CD14-positive monocyte (primary cell): ENCODE data around the gene KDM2A. TPM values are rescaled to one million over a fixed set of nuclear protein-coding genes. Genes with fewer than 3 reads are reported as not detected.
A peak's percentile ranks its signal among the peaks of the same experiment; 100 is the strongest.

Source experiments
- DNase-seq, 3 donors: peaks; one replicate each; pipeline ENCODE4 v3.0.0-alpha.2; 2011 to 2022
- H2AFZ ChIP-seq: 2 replicates; pipeline ENCODE4 v1.6.0; 2012; ENCODE audit warnings: mild to moderate bottlenecking, low read depth, low read length, inconsistent platforms; ENCODE audit not compliant: insufficient read depth, poor library complexity, severe bottlenecking
- H3K27ac ChIP-seq, 2 donors: 1 replicate in 1 of 2; 2 replicates in 1 of 2; pipeline ENCODE4 v1.5.1; 2012 to 2013; ENCODE audit warnings: low read length in 2 of 2, control low read depth in 1 of 2, inconsistent platforms in 1 of 2, low read depth in 1 of 2, mild to moderate bottlenecking in 1 of 2
- H3K27me3 ChIP-seq, 2 donors: one replicate each; pipeline versions ENCODE4 v1.6.0 to v1.6.1; 2011 to 2013; ENCODE audit warnings: low read length in 2 of 2; ENCODE audit not compliant: control insufficient read depth in 2 of 2, insufficient read depth in 2 of 2
- H3K36me3 ChIP-seq, 2 donors: replicated peaks in 1 of 2; 1 replicate in 1 of 2; 2 replicates in 1 of 2; pipeline versions ENCODE4 v1.5.1 to v1.6.1; 2012 to 2013; ENCODE audit warnings: low read length in 2 of 2, control low read depth in 1 of 2, inconsistent platforms in 1 of 2, mild to moderate bottlenecking in 1 of 2; ENCODE audit not compliant: insufficient read depth in 2 of 2, control insufficient read depth in 1 of 2
- H3K4me1 ChIP-seq, 2 donors: 1 replicate in 1 of 2; 2 replicates in 1 of 2; pipeline versions ENCODE4 v1.5.1 to v1.6.1; 2012 to 2013; ENCODE audit warnings: low read length in 2 of 2, control low read depth in 1 of 2, inconsistent platforms in 1 of 2, mild to moderate bottlenecking in 1 of 2, moderate library complexity in 1 of 2; ENCODE audit not compliant: insufficient read depth in 2 of 2, control insufficient read depth in 1 of 2
- H3K4me2 ChIP-seq: replicated peaks from 2 replicates; pipeline ENCODE3; 2012; ENCODE audit warnings: low read length, moderate library complexity, mild to moderate bottlenecking; ENCODE audit not compliant: poor library complexity, severe bottlenecking; ENCODE audit errors: extremely low read depth
- H3K4me3 ChIP-seq, 3 experiments: fragments of 200-600 bp in 1 of 3; sonication (generic) in 1 of 3; replicated peaks in 1 of 3; 1 replicate in 2 of 3; 2 replicates in 1 of 3; pipeline ENCODE4 v1.5.1; 2011 to 2013; ENCODE audit warnings: low read length in 3 of 3, mild to moderate bottlenecking in 3 of 3, control low read depth in 2 of 3, low read depth in 2 of 3, inconsistent platforms in 1 of 3, moderate library complexity in 1 of 3
- H3K79me2 ChIP-seq: 2 replicates; pipeline ENCODE4 v1.6.0; 2012; ENCODE audit warnings: mild to moderate bottlenecking, control low read depth, inconsistent platforms, low read length, moderate library complexity; ENCODE audit not compliant: insufficient read depth
- H3K9ac ChIP-seq: 2 replicates; pipeline ENCODE4 v1.6.0; 2017; ENCODE audit warnings: low read length, mild to moderate bottlenecking; ENCODE audit not compliant: insufficient read depth, poor library complexity, severe bottlenecking
- H3K9me3 ChIP-seq, 2 donors: replicated peaks in 1 of 2; 1 replicate in 1 of 2; 2 replicates in 1 of 2; pipeline versions ENCODE4 v1.5.1 to v1.6.1; 2012 to 2013; ENCODE audit warnings: low read length in 2 of 2, control low read depth in 1 of 2; ENCODE audit not compliant: control insufficient read depth in 1 of 2, insufficient read depth in 1 of 2
- H4K20me1 ChIP-seq: 2 replicates; pipeline ENCODE4 v1.6.0; 2012; ENCODE audit warnings: mild to moderate bottlenecking, low read length, control low read depth, moderate library complexity; ENCODE audit not compliant: insufficient read depth
- H3K27ac Mint-ChIP-seq, 7 donors: one replicate each; pipeline ENCODE4 v1.8.0; 2020; ENCODE audit warnings: mild to moderate bottlenecking in 7 of 7, mixed read lengths in 7 of 7, moderate library complexity in 6 of 7, inconsistent platforms in 2 of 7
- H3K27me3 Mint-ChIP-seq, 3 donors: one replicate each; pipeline ENCODE4 v1.8.0; 2021 to 2022; ENCODE audit warnings: low read depth in 3 of 3, mild to moderate bottlenecking in 3 of 3, mixed read lengths in 3 of 3, moderate library complexity in 3 of 3, inconsistent platforms in 1 of 3
- H3K36me3 Mint-ChIP-seq, 2 donors: one replicate each; pipeline ENCODE4 v1.8.0; 2020; ENCODE audit warnings: mixed read lengths in 2 of 2, inconsistent platforms in 1 of 2, mild to moderate bottlenecking in 1 of 2
- H3K4me1 Mint-ChIP-seq: one replicate; pipeline ENCODE4 v1.8.0; 2020; ENCODE audit warnings: mild to moderate bottlenecking, mixed read lengths
- H3K4me3 Mint-ChIP-seq, 2 donors: one replicate each; pipeline ENCODE4 v1.8.0; 2020; ENCODE audit warnings: mild to moderate bottlenecking in 2 of 2, mixed read lengths in 2 of 2, moderate library complexity in 1 of 2
- H3K9me3 Mint-ChIP-seq, 7 donors: one replicate each; pipeline ENCODE4 v1.8.0; 2020 to 2022; ENCODE audit warnings: mixed read lengths in 7 of 7, mild to moderate bottlenecking in 6 of 7, moderate library complexity in 6 of 7, inconsistent platforms in 2 of 7
- WGBS: methylation state at CpG from one replicate; pipeline ENCODE4 v1.1.5; 2013; ENCODE audit warnings: missing lambda C conversion rate; ENCODE audit not compliant: insufficient coverage; 5-methylcytosine and 5-hydroxymethylcytosine counted together
- intact Hi-C, 2 donors: fragments of 100-400 bp; cut with micrococcal nuclease; formaldehyde crosslinking; loops; one replicate each; pipeline versions ENCODE4 v1.15.0 to v1.15.1; 2023
- polyA plus RNA-seq, 3 donors: library from polyadenylated mRNA; depleted of rRNA in 1 of 3; unstranded in 2 of 3; stranded (reverse) in 1 of 3; fragments of 300-500 nt in 2 of 3; fragments of >200 nt in 1 of 3; fragmentation: Illumina TruSeq in 2 of 3; gene quantifications; 1 replicate in 2 of 3; 2 replicates in 1 of 3; pipeline ENCODE4 v1.2.3, GENCODE V29; 2012 to 2021
- TF ChIP-seq, protein P1 (sequence below): fragments of 200-600 bp; IDR thresholded peaks from one replicate; pipeline ENCODE4 v1.8.0; 2022; ENCODE audit warnings: antibody characterized with exemption, mild to moderate bottlenecking

Gene KDM2A
- polyA plus RNA-seq, 3 donors = 2.6 to 98.9 (median 3.9) TPM

- H3K4me1 ChIP-seq = peaks cover 16 to 18% of the 10 kb centered on the region in 2 donors
- Mint-ChIP-seq H3K27ac (peak overlapping the region in 3 of 7 donors; percentile 6 to 31 (median 10)), H3K36me3 (peaks cover 76 to 89% of the 10 kb centered on the region in 2 donors), H3K27me3 (peaks cover 0 to 2% (median 1%) of the 10 kb centered on the region in 3 donors), H3K4me1 (peaks cover 26% of the 10 kb centered on the region), H3K9me3 (no peaks in the 10 kb centered on the region), H3K4me3 (no peak overlapping the region)
- H3K9me3 ChIP-seq = no peaks in the 10 kb centered on the region
- no peak for DNase-seq
- no peaks in the 10 kb centered on the region for H3K27me3 ChIP-seq
- peaks cover 76% of the 10 kb centered on the region for H3K79me2 ChIP-seq
- H2AFZ ChIP-seq = no peak overlapping the region
- TF ChIP-seq, protein P1, sequence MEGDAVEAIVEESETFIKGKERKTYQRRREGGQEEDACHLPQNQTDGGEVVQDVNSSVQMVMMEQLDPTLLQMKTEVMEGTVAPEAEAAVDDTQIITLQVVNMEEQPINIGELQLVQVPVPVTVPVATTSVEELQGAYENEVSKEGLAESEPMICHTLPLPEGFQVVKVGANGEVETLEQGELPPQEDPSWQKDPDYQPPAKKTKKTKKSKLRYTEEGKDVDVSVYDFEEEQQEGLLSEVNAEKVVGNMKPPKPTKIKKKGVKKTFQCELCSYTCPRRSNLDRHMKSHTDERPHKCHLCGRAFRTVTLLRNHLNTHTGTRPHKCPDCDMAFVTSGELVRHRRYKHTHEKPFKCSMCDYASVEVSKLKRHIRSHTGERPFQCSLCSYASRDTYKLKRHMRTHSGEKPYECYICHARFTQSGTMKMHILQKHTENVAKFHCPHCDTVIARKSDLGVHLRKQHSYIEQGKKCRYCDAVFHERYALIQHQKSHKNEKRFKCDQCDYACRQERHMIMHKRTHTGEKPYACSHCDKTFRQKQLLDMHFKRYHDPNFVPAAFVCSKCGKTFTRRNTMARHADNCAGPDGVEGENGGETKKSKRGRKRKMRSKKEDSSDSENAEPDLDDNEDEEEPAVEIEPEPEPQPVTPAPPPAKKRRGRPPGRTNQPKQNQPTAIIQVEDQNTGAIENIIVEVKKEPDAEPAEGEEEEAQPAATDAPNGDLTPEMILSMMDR = no peak
- H3K4me2 ChIP-seq = no peak overlapping the region
- peaks cover 97% of the 10 kb centered on the region for H4K20me1 ChIP-seq
- intact Hi-C loops = no loop called here
- H3K27ac ChIP-seq = no peak overlapping the region
- peaks cover 70 to 78% of the 10 kb centered on the region in 2 donors for H3K36me3 ChIP-seq
- H3K4me3 ChIP-seq = no peak overlapping the region
- no peak overlapping the region for H3K9ac ChIP-seq
- 97% methylated on average over 7 of the region's 11 CpGs for WGBS
Measured at GRCh38 chr11:67245046-67245445, 126.0 kb downstream of the KDM2A start.

GRCh38 chr11:67247946-67248550 is 129.0 kb downstream of the KDM2A start:
- H3K9me3 Mint-ChIP-seq = no peaks in the 10 kb centered on the region
- peaks cover 0 to under 1% of the 10 kb centered on the region in 2 donors for H3K4me1 ChIP-seq
- H3K4me2 ChIP-seq = no peak overlapping the region
- H3K9me3 ChIP-seq = no peaks in the 10 kb centered on the region
- no peak overlapping the region for H3K4me3 ChIP-seq
- peaks cover 93 to 98% of the 10 kb centered on the region in 2 donors for H3K36me3 ChIP-seq
- no peaks in the 10 kb centered on the region for H3K27me3 ChIP-seq
- peaks cover 89 to 97% of the 10 kb centered on the region in 2 donors for H3K36me3 Mint-ChIP-seq
- TF ChIP-seq, protein P1 = no peak
- DNase-seq = no peak
- H3K4me3 Mint-ChIP-seq = no peak overlapping the region
- intact Hi-C loops = no loop called here
- no peak overlapping the region for H3K9ac ChIP-seq
- peaks cover 51% of the 10 kb centered on the region for H3K79me2 ChIP-seq
- peaks cover 4% of the 10 kb centered on the region for H3K4me1 Mint-ChIP-seq
- WGBS = 79% methylated on average over 4 of the region's 5 CpGs
- H3K27me3 Mint-ChIP-seq = peaks cover 0 to 2% (median 0%) of the 10 kb centered on the region in 3 donors
- peak overlapping the region in 1 of 2 donors; percentile 20 for H3K27ac ChIP-seq
- H4K20me1 ChIP-seq = peaks cover 97% of the 10 kb centered on the region
- H3K27ac Mint-ChIP-seq = peak overlapping the region in 2 of 7 donors; percentile 32 to 73
- H2AFZ ChIP-seq = no peak overlapping the region
